ENCODE data around the gene CRNN. TPM values are rescaled to one million over a fixed set of nuclear protein-coding genes. Genes with fewer than 3 reads are reported as not detected.
A peak's percentile ranks its signal among the peaks of the same experiment; 100 is the strongest.

Gene CRNN
- total RNA-seq, 1 donor from 2014 or later: not detected

DNA sequence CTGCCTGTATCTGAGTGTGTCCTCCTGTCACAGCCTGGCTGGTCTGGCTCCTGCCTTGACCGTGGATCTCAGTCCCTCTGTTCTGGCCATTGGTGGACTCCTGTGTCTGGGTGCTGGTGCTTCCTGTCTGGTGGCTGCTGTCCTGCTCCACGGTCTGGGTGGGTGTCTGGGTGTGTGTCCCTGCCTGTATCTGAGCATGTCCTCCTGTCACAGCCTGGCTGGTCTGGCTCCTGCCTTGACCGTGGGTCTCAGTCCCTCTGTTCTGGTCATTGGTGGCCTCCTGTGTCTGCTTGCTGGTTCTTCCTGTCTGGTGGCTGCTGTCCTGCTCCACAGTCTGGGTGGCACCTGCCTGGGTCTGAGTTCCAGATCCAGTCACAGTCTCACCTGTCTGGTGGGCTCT lies 4.0 kb downstream of the CRNN start:
- Histone ChIP-seq H3K9me3 (no peaks in the 10 kb centered on the region), H3K4me1 (peaks cover 9% of the 10 kb centered on the region), H3K27me3 (ENCODE audit: low read depth) (no peaks in the 10 kb centered on the region), H3K27ac (no peak overlapping the region), H3K4me3 (no peak overlapping the region), H3K36me3 (no peaks in the 10 kb centered on the region)
- intact Hi-C loops (cut with DNase I): no loop called here
- peak; percentile 11 to 29 for ATAC-seq
- DNase-seq: no peak
- no peak for TF ChIP-seq CTCF (IDR thresholded peaks at IDR 0.05)

DNA sequence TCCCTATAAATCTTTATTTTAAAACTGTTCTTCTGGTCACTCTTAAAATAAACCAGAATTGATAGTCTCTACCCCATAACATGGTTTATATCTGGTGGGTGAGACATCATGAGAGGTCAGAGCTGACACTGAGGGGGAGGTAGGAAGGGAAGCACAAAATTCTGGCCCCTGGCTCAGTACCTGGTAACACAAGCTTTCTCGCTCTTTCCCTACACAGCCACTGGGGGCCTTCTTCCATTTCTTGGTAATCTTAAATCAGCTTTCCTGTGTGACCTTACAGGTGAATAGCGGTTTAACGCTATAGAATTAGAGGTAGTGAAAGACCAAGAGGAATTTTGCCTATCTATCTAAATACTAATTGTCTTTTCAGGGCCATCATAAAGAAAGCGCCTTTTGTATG lies 5.4 kb downstream of the CRNN start:
- no peaks in the 10 kb centered on the region for H3K36me3 ChIP-seq
- no peak for TF ChIP-seq CTCF (IDR thresholded peaks at IDR 0.05)
- intact Hi-C loops (cut with DNase I): no loop called here
- no peak overlapping the region for H3K4me3 ChIP-seq
- no peaks in the 10 kb centered on the region for H3K9me3 ChIP-seq
- ATAC-seq: no peak
- no peak for DNase-seq
- H3K4me1 ChIP-seq: peaks cover 9% of the 10 kb centered on the region
- peaks cover 6% of the 10 kb centered on the region for H3K27me3 ChIP-seq (ENCODE audit: low read depth)
- no peak overlapping the region for H3K27ac ChIP-seq

GRCh38 chr1:152398812-152399698 lies 15.0 kb downstream of the CRNN start:
- ATAC-seq (peak; percentile 30 to 37), DNase-seq (no peak)
- Histone ChIP-seq H3K27me3 (ENCODE audit: low read depth) (peaks cover 2% of the 10 kb centered on the region), H3K9me3 (no peaks in the 10 kb centered on the region), H3K27ac (no peak overlapping the region), H3K4me3 (no peak overlapping the region), H3K4me1 (no peaks in the 10 kb centered on the region), H3K36me3 (no peaks in the 10 kb centered on the region)
- intact Hi-C loops (cut with DNase I): no loop called here
- TF ChIP-seq CTCF (IDR thresholded peaks at IDR 0.05): peak; percentile 39

DNA sequence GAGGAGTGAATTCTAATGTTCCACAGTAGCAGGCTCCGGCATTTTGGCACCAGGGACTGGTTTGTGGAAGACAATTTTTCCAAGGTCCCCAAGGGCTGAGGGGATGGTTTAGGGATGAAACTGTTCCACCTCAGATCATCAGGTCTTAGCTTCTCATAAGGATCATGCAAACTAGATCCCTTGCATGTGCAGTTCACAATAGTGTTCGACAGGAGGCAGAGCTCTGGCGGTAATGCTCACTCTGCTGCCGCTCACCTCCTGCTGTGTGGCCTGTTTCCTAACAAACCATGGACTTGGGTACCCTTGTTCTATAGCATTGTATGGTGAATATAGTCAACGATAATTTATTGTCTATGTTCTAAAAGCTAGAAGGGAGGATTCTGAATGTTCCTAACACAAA lies 16.6 kb downstream of the CRNN start:
- ATAC-seq (no peak), DNase-seq (no peak)
- Histone ChIP-seq H3K4me3 (no peak overlapping the region), H3K27ac (no peak overlapping the region), H3K4me1 (no peaks in the 10 kb centered on the region), H3K27me3 (ENCODE audit: low read depth) (no peaks in the 10 kb centered on the region), H3K9me3 (no peaks in the 10 kb centered on the region), H3K36me3 (no peaks in the 10 kb centered on the region)
- intact Hi-C loops (cut with DNase I): no loop called here
- TF ChIP-seq CTCF (IDR thresholded peaks at IDR 0.05): no peak

- ATAC-seq (no peak), DNase-seq (no peak)
- Histone ChIP-seq H3K36me3 (no peaks in the 10 kb centered on the region), H3K27ac (no peak overlapping the region), H3K9me3 (no peaks in the 10 kb centered on the region), H3K4me1 (no peaks in the 10 kb centered on the region), H3K27me3 (ENCODE audit: low read depth) (no peaks in the 10 kb centered on the region), H3K4me3 (no peak overlapping the region)
- TF ChIP-seq CTCF (IDR thresholded peaks at IDR 0.05): no peak
- intact Hi-C loops (cut with DNase I): no loop called here
These were observed 19.9 kb downstream of the CRNN start for GRCh38 chr1:152394151-152394550.

Data from lower lobe of right lung (tissue), 2 donors.